ENCODE results near the gene ARHGAP6.
"Not testable (repeated sequence)": the region's sequence is repeated elsewhere in the genome, so short reads cannot be mapped to it uniquely, and the experiment has no call there.

ARHGAP6 gene

DNA sequence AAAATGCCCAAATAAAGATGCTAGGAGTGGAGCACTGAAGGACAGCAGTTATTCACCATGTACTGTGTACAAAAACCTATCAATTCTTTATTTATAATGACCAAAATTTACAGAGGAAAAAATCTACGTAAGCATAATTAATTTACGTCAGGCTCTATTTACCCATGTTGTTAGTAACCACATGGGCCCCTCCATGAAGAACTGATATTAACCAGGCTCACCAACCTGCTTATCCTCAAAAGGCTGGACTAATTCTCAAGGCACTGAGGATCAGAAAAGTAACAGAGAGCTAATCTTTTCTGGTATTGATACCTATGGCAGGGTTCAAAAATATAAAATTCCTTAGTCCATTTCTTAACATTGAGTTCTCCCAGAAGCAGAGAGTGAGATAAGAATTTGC, 140.0 kb downstream of the ARHGAP6 start:
- no peak for DNase-seq (ENCODE audit: low spot score)

DNA sequence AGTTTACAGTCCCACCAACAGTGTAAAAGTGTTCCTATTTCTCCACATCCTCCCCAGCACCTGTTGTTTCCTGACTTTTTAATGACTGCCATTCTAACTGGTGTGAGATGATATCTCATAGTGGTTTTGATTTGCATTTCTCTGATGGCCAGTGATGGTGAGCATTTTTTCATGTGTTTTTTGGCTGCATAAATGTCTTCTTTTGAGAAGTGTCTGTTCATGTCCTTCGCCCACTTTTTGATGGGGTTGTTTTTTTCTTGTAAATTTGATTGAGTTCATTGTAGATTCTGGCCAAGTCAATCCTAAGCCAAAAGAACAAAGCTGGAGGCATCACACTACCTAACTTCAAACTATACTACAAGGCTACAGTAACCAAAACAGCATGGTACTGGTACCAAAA, 146.5 kb downstream of the ARHGAP6 start:
- DNase-seq (ENCODE audit: low spot score): not testable (repeated sequence)

DNA sequence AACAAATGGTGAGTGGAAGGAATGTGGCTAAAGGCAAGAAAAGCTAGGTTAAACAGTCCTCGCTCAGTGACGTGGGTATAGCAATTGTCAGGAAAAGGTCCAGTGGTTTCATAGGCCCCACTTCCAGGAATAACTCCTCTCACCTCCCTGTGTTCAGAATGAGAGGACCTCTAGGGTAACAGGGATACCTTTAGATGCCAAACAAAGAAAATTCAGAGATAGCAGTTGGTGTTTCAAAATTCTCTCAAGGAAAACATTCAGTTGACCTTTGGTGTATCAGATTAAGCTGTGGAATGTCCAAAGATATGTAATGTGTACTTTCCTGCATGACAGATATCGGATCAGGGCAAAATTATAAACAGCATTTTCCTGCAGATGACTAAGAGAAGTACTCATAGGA, 155.9 kb downstream of the ARHGAP6 start:
- DNase-seq (ENCODE audit: low spot score): no peak

DNA sequence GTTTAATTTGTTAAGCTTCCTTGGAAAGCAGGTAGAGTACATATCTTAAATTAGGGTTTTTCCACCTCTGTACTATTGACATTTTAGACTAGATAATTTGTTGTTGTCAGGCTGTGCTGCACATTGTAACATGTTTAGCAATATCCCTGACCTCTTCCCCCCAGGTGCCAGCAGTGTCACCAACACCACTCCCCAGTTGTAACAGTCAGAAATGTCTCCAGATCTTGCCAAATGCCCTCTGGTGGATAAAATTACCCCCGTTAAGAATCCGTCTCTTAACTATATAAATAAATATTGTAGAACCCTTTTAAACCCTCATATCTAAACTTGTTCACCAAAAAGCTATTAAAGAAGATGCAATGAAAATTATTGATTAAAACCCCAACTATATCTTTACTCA, 161.5 kb downstream of the ARHGAP6 start:
- DNase-seq (ENCODE audit: low spot score): no peak

DNA sequence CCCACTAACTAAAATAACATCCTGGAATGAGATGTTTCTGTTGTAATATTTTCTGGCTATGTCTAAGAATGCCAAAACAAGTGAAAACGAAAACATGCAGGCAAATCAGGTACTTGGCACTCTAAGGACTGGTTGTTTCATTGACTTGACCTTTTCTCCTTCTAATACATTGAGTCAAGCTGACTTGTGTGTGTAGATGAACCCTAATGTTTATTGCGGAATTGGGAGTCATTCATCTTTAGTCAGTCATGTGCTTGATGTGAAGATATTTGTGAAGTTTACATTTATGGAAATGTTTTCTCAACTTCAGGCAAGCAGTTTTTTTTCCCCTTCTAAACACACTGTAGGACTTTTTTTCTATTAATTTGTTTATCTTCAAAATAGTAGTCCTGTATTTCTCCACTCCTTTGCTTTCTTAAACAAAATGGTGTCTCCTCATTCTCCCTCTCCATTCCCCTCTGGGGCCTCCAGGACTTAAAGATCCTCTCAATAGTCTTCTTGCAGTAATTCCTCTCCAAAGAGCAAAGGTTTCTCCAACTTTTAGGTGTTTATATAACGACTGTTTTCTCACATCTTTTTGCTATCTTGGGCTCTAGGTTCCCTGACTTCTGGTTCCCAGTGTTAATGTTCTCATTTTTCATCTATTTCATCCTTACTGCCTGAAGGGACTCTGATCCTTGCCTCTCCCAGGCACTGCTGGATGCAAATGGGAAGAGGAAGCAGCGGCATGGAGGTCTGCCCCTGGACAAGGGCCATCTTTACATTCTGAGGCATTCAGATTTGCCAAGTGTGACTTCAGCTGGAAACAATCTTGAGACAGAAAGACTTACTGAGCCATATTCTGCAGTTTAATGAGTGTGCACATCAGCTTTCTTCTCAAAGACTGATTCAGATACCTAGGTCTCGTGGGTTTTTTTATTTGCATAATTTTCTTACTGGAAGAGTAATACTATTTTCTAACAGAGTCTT, 166.4 kb downstream of the ARHGAP6 start:
- no peak for DNase-seq (ENCODE audit: low spot score)

DNA sequence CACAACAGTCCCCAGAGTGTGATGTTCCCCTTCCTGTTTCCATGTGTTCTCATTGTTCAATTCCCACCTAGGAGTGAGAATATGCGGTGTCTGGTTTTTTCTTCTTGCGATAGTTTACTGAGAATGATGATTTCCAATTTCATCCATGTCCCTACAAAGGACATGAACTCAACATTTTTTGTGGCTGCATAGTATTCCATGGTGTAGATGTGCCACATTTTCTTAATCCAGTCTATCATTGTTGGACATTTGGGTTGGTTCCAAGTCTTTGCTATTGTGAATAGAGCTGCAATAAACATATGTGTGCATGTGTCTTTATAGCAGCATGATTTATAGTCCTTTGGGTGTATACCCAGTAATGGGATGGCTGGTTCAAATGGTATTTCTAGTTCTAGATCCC, 174.3 kb downstream of the ARHGAP6 start:
- DNase-seq (ENCODE audit: low spot score): not testable (repeated sequence)

DNA sequence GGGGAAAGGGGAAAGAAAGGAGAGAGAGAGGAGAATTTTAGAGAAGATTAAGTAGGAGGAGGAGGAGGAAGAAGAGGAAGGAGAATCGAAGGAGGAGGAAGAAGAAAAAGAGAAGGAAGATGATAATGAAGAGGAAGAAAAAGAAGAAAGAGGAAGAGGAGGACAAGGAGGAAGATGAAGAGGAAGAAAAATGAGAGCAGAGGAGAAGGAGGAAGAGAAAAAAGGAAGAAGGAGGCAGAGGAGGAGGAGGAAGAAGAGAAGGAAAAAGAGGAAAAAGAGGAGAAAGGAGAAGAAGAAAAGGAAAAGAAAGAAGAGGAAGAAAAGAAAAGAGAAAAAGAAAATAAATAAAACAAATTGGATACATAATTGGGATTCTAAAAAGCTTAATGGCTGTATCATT, 181.4 kb downstream of the ARHGAP6 start:
- no peak for DNase-seq (ENCODE audit: low spot score)

DNA sequence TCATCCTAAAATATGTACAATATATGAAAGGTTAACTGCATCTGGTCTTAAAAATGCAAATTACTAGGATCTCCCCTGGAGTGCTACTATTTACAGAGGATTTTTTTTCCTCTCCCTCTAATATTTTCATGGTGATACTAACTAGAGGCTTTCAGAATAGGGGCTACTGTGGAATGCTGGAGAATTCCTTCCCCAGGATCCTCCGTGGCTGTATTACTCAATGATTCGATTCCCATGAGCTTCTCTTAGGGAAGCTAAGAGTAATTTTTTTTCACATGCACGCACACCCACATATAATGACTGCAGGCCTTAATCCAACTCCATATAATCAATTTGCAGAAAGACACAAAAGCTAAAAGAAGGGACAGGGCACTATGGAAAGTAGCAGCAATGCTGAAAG, 184.7 kb downstream of the ARHGAP6 start:
- no peak for DNase-seq (ENCODE audit: low spot score)

DNA sequence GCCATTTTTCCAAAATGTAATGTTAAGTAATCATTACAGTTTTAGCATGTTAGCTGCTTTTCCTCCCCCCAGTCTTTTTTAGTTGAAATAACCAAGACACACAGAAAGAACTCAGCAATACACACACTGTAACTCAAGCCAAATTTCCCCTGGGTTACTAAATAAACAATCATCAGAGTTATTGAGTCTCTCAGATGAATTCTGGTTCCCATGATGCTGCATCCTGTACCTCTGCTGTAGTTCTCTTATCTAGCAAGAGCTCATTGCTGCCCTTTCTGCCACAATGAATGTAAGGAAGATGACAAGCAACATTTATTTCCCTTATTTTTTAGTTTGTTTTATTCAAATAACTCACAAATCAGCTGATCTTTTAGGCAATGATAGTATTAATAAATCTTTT, 185.1 kb downstream of the ARHGAP6 start:
- no peak for DNase-seq (ENCODE audit: low spot score)

DNA sequence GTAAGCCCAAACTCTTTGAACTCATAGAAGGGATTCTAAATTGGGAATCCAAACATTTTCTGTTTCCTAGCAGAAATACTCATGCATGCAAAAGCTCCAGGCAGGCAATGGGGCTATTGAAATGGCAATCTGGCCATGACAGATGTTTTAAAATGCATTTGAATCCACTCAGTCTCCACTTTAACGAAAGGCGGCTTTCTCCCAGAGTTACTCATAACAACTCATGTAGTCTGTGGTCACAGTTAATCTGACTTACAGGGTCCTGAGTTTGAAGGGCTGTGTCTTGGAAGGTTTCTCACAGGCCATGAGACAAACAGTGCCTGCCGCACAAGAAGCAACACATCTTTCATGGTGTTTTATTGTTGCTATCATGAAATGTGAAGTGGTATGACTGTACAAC, 186.8 kb downstream of the ARHGAP6 start:
- DNase-seq (ENCODE audit: low spot score): no peak

DNA sequence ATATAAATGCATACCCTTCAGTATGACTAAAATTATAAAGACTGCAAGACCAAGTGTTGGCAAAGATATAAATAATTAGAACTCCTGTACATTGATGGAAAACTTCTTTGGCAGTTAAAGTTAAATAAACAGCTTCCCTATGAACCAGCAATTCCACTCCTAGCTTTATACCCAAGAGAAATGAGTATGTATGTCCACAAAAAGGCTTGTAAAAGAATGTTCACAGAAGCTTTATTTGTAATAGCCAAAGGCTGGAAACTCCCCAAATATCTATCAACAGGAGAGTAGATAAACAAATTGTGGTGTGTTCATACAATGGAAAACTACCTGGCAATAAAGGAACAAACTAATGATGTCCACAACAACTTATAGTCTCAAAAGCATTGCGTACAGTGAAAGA, 187.7 kb downstream of the ARHGAP6 start:
- no peak for DNase-seq (ENCODE audit: low spot score)

DNA sequence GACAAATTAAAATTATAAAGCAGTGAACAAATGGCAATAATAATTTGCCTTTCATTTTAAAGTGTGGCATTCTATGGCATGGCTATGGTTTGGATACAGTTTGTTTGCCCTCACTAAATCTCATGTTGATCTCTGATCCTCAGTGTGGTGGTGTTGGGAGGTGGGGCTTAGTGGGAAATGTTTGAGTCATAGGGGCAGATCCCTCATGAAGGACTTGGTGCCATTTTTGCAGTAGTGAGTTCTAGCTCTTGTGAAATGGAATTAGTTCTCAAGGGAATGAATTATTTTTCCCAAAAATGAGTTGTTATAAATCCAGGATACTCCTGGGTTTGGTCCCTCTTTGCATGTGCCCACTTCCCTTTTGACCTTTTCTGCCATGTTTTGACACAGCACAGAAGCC, 191.1 kb downstream of the ARHGAP6 start:
- DNase-seq (ENCODE audit: low spot score): no peak

DNA sequence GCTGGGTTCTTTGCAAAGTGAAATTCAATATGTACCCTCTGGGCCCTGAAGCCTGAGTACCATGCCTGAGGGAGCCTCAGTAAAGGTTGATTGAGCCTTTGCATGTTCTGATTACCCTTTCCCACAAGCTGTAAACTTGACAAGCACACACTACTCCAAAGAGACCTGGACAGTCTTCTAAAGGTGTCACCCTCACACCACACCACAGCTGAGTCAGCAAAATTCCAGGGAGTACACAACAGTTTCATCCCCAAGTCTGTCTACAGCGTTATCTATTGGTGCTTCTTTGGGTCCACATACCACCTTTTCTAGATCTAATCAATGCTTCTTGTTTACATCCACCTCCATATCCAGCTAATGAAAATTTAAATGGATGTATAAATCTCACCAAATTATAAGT, 191.7 kb downstream of the ARHGAP6 start:
- DNase-seq (ENCODE audit: low spot score): no peak

DNA sequence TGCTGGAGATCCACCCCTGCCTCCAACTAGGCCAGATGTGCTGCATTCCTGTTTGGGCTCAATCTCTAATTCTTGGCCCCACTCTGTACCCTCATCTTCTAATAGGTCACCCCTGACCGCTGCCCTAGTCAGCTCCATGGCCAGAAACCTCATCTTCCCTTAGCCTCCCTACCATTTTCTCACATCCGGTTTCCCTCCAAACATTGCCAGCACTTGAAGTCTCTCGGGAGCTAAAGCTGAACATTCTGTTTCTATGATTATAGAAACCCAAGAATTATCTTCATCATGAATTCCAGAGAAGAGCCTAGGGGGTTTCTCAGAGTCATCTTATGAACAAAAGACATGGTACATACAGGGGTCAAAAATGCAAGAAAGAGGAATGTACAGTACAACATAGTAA, 192.8 kb downstream of the ARHGAP6 start:
- DNase-seq (ENCODE audit: low spot score): no peak

DNA sequence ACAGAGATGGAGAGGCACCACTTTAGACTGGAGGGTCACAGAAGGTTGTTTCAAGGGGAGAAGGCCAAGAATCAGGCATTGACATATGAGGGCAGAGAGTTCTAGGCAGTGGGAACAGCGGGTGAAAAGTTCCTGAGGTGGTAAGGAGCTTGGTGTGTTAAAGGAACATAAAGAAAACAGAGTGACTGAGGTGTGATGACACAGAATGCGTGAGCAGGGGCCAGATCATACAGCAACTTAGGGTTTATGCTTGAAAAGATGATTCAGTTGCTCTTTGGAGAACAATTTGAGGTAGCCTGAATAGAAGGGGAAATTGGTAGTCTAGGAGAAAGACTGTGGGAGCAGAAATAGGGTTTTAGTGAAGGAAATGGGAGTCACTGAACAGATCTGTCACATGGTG, 193.3 kb downstream of the ARHGAP6 start:
- no peak for DNase-seq (ENCODE audit: low spot score)

DNA sequence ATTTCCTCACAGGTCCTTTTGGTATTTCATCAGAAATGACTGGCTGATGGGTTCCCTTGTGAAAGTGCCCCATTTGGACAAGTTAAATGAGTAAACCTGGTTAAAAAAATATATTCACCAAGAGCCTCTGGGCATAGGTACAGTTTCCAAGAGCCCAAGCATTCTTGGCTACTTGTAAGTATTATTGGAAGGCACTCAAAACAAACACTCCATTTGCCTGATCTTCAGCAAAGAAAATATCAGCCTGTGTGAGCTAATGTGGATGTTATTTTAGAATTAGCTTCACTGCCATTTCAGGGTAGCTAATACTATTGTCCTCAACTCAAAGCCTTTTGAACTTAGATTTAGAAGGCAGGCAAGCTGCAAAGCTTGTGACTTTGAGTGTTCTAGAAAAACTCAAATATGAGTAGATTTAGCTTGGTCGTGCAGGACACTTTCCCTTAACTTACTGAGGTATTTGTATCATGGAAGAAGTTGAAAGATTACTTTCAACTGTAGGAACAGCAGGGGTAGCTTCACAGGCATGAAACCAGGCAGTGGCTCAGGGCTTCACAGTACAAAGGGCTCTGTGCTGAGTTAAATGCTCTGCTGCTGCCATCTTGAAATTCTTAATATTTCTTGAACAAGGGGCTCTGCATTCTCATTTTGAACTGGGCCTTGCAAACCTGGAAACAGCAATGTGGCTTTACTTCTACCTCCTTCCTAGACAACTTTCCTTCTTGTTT, 195.3 kb downstream of the ARHGAP6 start:
- DNase-seq (ENCODE audit: low spot score): no peak

DNA sequence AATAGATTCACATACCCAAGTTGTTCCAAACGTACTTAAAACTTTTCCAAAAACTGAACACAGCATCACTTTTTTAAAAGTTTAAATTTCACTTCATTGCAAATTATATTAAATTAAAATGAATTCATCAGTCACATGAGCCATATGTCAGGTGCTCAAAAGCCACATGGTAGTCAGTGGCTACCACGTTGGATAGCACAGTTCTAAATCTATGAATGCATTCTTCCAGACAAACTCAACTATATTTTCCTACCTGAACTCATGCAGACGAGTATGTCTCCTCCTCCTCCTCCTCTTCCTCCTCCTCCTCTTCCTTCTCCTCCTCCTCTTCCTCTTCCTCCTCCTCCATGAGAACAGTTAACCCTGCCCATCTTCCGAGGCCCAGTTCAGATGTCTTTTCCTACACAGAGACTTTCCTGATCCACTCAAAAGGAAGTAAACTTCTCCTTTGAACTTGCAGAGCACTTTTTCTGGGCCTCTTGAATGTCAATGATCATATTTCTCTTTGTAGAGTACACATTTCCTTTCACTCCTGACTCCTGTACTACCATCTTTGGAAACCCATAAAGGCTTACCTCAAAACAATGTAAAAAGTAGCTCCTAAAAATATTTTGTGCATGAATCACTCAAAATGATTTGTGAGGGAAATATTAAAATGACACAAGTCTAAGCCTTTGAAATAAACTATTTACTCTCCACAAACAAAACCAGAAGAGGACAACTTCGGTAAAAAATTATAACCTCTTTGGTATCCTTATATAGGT, 199.9 kb downstream of the ARHGAP6 start:
- no peak for DNase-seq (ENCODE audit: low spot score)

DNA sequence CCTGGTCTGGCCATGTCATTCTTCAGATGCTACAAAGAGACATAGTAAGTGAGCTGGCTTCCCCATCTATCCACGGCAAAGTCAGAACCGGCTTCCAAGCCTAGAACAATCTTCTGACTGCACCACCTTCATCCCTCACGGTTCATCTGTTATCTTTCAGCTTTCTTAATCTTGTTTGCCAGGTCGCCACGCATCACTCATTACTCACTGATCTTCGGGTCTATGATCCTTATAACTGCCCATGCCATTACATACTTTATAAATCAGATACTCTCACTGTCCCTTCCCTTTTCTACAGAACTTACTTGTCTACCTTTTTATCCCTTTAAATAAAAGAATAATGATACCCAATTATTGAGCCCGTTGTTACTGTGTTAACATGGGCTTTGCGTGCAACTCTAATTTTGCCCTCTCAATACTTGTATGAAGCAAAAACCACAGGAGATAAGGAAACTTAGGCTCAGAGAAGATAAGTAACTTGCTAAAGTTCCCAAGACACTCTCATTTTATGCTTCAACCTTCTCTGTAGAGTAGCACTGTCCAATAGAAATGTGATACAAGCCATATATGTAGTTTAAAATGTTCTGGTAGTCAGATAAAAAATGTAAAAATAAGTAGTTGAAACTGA, 200.8 kb downstream of the ARHGAP6 start:
- DNase-seq (ENCODE audit: low spot score): no peak

DNA sequence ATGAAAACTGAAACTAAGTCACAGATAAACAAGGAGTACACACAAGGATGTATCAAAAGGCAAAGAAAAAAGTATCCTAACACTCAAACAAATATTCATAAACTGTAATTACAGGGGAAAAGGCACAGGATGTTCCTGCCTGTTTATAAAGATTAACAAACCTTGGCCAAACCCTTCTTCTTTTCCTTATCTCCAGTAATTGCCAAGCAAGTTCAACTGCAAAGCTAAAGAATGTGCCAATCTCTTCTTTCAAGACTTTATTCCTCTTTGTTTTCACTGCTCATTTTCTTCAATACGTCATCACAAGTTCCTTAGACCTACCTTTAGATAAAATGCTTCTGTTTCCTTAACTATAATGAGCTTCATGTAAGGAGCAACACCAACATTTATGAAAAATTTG, 201.3 kb downstream of the ARHGAP6 start:
- DNase-seq (ENCODE audit: low spot score): no peak

DNA sequence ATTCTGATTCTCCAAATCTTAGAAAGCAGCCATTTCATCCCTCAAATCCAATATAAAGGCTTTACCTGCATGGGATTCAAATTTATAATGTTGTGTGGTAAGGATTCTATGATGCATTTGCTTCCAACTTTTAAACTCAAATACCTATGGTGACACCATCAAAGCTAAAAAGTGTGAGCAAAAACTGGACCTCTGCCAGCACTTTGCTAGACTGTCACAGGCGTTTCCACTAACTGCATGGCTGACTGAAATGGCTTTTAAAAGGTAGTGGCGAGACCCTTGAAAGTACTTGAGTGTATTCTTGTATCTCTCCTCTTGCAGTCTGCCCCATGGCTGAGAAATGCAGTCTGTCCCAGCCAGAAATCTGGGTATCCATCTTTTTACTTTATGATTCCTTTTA, 203.1 kb downstream of the ARHGAP6 start:
- DNase-seq (ENCODE audit: low spot score): no peak

DNA sequence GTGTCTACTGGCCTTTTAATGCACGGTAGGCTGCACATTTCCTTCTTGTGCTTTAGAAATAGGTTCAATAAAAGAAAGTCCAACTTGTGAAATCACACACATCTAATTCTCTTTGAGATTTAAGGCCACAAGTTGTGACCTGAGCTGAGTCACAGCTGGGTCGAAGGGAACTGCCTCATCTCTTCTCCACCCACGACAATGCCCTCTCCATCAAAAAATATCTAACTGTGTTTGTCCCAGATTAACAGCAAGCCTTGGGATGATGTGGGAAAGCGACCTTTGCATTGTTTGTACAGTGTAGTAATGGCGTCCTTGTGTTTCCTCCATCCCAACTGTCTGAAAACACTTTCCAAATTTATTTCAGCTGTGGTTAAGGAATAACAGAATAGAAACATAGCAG, 203.6 kb downstream of the ARHGAP6 start:
- DNase-seq (ENCODE audit: low spot score): no peak
